ENCODE data around the gene TMEM100.

The TMEM100 gene

GRCh38 chr17:55743103-55743679, 20.5 kb upstream of the TMEM100 start:
- DNase-seq (ENCODE audit: low spot score) = no peak

DNA sequence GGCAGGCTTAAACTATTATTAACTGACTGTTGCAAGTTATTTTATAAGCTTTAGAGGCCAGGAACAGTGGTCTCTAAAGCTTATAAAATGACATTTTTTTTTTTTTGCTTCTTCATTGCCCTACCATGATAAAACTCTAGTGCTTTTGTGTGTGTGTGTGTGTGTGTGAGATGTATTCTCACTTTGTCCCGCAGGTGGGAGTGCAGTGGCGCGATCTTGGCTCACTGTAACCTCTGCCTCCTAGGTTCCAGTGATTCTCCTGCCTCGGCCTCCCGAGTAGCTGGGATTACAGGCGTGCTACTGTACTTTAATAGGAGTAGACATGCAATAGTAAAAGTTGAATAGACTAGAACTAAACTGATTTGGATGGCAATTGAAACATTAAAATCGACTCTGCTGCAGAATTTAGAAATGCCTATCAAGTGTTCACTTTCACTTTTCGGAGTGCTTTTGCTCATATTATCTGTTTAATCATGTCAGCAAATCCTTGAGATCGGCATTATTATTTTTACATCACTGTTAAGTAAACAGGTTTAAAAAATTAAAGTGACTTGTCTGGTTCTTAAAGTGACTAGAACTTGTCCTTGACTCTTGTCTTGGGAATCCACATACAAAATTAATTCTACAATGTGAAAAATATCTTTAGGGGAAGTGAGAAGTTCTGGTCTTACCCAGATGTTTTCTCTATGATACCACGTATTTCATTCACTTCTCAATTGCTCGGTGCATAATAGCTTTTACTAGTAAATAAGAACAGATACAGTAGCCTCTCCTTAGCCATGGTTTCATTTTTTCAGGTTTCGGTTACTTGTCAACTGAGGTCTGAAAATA, 19.8 kb upstream of the TMEM100 start:
- DNase-seq (ENCODE audit: low spot score) = peak; percentile 7

GRCh38 chr17:55741356-55741700, 18.7 kb upstream of the TMEM100 start:
- DNase-seq (ENCODE audit: low spot score) = no peak

DNA sequence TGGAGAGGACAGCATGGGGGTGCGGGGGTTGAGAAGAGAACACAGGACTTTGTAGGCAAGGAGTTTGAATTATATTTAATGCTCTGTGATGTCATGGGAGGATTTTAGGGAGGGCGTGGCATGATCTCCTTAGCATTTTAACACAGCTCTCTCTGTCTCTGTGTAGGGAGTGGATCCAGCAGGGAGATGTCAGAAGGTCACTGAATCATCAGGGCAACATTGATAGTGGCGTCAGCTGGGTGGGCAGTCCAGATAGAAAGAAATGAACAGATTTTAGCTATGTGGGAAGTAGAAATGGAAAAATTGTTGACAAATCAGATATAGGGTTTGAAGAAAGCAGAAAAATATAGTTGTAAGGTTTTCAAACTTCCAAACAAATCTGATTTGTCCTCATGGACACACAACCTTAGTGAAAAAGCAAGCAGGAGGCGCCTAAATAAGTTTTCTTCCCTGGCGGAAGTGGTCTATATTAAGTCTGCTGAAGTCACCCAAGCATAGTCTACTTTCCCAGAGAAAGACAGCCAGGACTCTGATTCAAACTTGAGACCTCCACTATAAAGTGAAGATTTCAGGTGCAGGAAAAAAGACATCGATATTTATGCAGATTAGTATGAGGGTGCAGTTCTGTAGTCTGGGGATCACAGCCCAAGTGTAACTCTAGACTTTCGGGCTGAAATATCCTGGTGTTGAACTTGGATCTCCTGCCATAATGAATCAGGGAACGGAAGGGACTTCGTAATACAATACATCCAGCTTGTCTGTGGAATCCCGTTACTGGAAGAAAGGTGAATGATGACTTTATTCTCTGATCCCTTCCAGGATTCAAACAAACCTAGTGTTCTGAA, 18.1 kb upstream of the TMEM100 start:
- no peak for DNase-seq (ENCODE audit: low spot score)

DNA sequence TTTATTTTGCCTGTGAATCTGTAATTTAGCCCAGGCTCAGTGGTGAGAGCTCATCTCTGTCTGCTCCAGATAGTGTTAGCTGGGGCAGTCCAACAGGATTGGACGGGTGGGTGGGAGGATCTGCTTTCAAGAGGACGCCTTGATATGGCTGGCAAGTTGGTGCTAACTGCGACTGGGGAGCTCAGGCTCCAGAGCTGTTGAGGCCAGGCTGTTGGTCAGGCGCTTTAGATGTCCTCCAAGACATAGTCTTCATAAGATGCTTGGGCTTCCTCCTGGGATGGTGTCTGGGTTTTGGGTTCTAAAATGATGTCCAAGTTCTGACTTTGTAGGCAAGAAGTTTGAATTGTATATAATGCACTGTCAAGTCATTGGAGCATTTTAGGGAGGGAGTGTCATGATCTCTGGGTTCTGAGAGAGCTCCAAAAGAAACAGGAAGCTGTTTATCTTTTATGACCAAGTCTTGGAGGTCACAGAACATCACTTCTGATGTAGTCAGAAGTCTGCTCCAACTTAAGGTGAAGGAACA, 15.4 kb upstream of the TMEM100 start:
- DNase-seq (ENCODE audit: low spot score) = peak; percentile 9

DNA sequence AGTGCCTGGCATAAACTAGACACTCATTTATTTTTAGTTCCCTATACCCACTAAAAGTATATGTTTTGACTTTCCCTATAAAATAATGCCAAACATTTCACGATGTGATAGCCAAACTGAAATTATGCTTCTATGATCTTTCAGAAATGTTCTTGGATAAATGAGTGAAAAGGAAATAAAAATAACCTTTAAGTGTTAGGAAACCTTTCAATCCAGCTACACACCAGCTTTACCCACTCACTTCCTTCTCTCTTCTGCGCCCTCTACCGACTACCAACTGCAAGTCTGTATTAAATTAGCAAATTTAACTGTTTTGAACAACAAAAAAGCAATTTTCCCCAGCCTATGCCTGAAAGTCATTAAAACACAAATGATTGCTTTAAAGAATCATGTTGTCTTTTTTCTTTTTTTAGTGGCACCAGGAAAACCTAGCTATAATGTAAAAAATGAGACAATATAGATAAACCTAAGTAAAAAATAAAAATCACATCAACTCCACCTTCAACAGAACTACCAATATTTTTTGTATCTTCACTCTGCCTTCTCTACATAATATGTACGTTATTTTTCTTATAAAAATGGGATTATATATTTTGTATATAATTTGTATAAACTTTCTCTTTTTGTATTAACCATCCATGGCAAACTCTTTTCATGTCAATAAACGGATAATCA, 13.2 kb upstream of the TMEM100 start:
- DNase-seq (ENCODE audit: low spot score) = peak; percentile 46

DNA sequence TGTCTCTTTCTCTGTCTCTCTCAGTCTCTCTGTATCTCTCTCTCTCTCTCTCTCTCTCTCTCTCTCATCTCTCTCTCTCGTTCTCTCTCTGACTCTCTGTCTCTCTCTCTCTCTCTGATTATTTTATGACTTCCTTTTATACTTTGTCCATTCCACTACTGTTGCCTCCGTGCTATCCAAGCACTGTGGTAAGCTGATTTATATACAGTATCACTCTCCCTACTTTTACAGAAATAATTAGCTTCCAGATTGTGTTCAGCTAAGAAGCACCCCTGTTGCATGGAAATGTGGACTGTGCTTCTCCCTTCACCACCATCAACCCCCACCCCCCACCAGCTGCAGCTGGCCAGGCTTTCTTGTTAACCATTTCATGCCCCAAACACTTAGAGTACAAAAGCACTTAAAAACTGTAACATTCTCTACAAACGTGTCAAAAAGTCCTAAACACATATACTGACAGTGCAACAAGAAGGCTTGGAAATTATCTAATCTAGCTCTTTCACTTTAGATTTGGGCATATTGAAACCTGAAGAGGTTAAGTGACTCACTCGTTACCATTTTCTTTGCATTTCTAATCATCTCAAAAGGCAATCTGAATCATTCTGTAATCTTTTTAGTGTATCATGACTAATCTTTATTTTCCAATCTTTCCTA, 11.6 kb upstream of the TMEM100 start:
- DNase-seq (ENCODE audit: low spot score) = no peak

GRCh38 chr17:55731586-55732250, 9.1 kb upstream of the TMEM100 start:
- no peak for DNase-seq (ENCODE audit: low spot score)

DNA sequence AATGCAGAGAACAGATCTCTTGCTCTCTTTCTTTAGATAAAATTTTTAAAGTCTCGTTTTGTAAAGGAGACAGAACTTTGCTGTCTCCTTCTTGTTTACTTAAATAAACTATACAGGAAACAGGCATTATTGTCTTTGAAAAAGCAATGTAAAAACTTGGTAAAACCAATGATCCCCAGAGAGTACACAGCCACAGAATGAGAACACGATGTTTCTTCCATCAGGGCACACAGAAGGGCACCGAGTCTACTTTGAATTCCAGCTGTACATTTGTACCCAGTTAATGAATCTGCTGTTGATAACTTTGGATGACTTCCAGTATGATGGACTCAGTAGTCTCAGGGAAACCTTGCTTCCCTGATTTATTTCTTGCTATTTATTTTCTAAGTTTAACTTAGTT, 8.1 kb upstream of the TMEM100 start:
- DNase-seq (ENCODE audit: low spot score) = no peak

DNA sequence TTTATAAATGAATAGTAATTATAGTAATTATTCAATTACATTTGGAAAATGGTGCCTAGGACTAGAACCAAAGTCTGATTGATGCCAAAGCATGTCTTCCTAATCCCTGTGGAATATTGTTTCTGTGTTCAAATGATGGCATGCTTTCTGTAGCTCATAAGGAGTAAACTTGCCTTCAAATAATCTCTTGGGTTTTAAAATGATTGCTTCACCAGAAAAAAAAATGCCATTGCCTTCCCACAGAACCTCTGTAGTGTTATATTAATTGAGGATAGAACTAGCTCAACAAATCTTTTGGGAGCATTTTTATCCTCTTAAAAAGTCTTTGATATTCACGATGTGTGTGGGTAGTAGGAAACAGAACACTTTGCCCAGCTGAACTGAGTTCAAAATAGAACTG, 7.7 kb upstream of the TMEM100 start:
- no peak for DNase-seq (ENCODE audit: low spot score)

DNA sequence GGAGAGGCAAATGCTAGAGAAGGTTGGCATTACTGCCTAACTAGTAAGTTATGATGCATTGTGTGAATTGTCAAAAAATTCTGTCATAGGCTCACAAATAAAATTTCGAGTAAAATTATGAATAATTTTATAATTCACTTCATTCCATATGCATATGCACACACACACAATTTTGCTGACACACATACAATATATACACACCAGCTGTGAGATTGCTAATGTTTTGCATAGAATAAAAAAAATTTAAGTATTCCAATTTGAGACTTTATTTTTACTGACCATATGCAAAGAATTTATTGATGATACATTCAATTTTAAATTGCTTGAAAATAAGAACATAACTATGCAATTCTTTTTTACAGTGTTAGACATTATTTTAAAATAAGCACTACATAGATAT, 6.8 kb upstream of the TMEM100 start:
- DNase-seq (ENCODE audit: low spot score) = no peak

DNA sequence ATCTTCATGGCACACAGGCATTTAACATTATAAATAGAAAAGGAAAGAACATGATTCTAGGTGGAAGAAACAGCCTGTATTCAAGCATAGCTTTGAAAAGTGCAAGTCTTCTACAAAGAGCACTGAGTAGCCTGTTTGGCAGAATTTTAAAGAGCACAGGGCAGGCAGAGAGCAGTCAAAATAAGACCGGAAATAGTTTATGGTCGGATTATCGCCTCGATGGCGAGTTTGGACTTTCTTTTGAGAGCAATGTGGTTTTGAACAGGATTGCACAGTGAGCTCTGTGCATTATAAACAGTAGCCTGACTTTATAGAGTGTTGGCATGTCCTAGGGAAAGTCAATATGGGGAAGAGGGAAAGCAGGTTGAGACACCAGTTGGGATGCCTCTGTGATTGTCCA, 6.2 kb upstream of the TMEM100 start:
- no peak for DNase-seq (ENCODE audit: low spot score)

DNA sequence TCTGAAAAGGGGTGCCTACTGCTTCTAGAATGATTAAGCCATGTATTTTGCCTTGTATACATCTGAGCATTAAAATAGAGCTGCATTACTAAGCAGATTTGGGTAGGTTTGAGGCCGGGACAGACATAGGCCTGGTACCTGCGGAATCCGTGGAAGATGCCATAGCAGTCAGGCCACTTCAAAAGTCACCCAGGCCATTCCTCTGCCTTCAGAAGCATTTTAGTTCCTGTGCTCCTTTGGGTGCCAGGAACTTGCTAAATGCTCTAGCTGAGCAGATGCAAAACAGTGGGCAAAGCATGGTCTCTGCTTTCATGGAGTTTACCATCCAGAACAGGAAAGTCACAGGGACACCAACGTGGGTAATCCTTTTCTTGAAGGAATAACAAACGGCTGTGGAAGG, 5.7 kb upstream of the TMEM100 start:
- no peak for DNase-seq (ENCODE audit: low spot score)

DNA sequence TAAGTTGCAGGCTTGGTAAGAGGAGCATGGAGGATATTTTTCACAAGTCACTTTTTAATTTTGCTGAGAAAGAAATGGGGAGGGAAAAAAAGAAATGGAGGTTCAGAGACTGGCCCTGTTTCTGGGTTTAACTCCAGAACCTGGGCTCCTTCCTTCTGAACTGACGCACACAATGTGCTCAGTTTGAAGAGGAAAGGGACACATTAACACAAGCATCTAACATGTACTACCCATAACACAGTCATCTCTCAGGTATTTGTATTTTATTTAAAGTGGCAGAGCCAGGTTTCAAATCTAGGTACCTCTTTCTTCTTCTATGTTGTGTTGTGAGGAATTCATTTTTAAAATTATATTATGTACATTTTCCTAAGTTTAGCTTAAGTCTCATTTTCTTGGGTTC, 5.3 kb upstream of the TMEM100 start:
- no peak for DNase-seq (ENCODE audit: low spot score)

DNA sequence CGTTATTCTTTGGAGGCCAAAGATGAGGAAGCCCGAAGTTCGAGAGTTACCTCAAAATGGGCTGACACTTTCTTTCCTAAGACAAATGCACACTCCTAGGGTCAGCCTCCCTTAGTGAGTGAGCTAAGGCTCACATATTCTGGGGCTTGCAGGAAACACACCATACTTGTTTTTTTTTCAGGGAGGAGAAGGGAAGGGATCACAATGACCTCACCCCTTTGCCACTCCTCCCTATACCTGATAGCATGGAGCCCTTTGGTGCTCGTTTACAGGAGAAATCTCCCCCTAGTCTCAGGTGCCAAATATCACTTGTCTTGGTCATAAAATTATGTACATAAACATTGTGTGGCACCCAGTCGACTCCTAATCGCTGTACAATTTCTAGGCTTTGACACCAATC, 4.6 kb upstream of the TMEM100 start:
- DNase-seq (ENCODE audit: low spot score) = no peak

- DNase-seq (ENCODE audit: low spot score) = no peak
Observed at GRCh38 chr17:55726440-55726839, 3.8 kb upstream of the TMEM100 start.

GRCh38 chr17:55723488-55723848, 804 bp upstream of the TMEM100 start:
- DNase-seq (ENCODE audit: low spot score) = no peak

DNA sequence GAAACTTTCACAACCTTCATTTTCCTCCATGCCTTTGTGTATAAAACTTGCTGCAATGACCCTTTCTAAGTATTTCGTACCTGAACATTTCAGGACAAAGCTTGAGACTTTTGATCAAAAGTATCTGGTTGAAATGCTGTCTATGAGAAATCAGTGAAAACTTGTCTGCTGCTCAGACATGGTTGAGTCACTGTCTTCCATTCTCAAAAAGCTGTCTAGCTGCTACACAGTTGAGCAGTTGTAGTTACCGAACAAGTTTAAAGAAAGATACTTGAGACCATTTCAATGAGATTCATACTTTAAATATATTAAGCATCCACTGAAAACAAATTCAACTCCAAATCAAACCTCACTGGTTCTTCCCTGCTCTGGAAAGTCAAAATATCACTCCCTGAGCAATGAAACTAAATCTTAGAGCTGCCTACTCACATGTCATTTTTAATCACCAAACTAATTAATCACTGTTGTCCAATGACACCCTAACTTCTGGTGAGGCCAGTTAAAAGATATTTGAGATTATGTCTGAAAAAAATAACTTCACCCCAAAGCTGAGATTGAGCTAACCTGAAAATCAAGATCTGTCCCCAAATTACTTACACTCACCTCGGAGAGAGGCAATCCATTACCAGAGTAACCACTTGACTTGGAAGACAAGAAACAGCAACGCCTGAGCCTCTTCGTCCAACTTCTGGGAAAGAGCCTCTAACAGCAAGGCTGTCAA, 488 bp downstream of the TMEM100 start:
- DNase-seq (ENCODE audit: low spot score) = no peak

DNA sequence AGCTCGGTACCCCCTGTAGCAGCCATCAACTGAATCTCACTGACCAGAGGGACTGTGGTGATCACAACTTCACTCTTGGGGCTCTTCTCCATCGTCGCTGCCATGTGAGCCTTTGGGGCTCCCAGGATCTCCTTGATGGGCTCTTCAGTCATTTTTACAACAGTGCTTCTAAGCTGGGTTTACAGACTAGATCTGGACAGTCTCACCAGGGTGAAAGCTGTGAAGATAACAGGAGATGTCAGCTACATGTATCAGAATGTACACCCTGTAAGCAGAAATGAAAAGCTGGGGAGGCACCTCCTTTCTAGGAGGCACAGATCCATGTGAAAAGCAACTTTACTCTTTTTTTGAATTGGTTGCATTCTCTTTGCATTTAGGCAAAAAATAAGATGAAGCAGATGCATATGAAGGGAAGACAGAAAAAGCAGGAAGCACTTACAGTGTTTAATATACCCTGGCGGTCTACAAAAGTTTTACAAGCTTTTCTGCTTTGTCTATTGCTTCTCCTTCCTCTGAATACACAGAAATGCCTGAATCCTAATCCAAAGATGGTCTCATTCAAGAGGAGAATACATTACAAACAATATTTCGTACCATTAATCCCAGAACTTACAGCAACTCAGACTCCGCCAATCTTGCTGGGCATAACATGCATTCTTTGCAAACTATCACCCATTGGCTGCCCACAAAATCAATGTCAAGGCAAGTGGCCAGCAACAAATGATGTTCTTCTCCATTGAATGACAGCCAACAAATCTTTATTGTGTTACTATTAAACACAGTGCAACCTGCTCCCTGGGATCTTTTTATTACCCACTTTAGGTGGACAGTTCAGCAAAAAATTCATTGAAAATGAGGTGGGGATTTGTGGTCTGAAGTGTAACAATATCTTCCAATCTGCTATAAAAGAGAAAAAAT, 1.5 kb downstream of the TMEM100 start:
- no peak for DNase-seq (ENCODE audit: low spot score)
